Sigmoid colon (tissue), 7 donors: Measurements from ENCODE around the gene TRAPPC3L. TPM values are rescaled to one million over a fixed set of nuclear protein-coding genes. Genes with fewer than 3 reads are reported as not detected.
A peak's percentile ranks its signal among the peaks of the same experiment; 100 is the strongest.

Experiments used
- DNase-seq: peaks from one replicate; pipeline ENCODE4 v3.0.0-alpha.2; 2019
- H3K27ac ChIP-seq, 4 donors: fragments of 200-600 bp; sonication (generic); one replicate each; pipeline ENCODE4 v1.5.1; 2016 to 2019; ENCODE audit warnings: mild to moderate bottlenecking in 1 of 4
- H3K27me3 ChIP-seq, 3 donors: fragments of 200-600 bp; sonication (generic); one replicate each; pipeline ENCODE4 v1.5.1; 2019; ENCODE audit warnings: mild to moderate bottlenecking in 1 of 3
- H3K36me3 ChIP-seq, 4 donors: fragments of 200-600 bp; sonication (generic); one replicate each; pipeline ENCODE4 v1.5.1; 2016 to 2019
- H3K4me1 ChIP-seq, 4 donors: fragments of 200-600 bp; sonication (generic); one replicate each; pipeline ENCODE4 v1.5.1; 2017 to 2019
- H3K4me3 ChIP-seq, 4 donors: fragments of 200-600 bp; sonication (generic); one replicate each; pipeline ENCODE4 v1.5.1; 2017 to 2019; ENCODE audit warnings: mild to moderate bottlenecking in 2 of 4, moderate library complexity in 1 of 4
- H3K9me3 ChIP-seq, 4 donors: fragments of 200-600 bp in 3 of 4; sonication (generic) in 3 of 4; one replicate each; pipeline versions ENCODE4 v1.5.1 to v1.6.1; 2013 to 2019
- CTCF ChIP-seq, 4 experiments: fragments of 450-650 bp in 3 of 4; fragments of 200-600 bp in 1 of 4; IDR thresholded peaks; one replicate each; pipeline ENCODE4 v1.5.1; 2016 to 2019; ENCODE audit warnings: antibody characterized with exemption in 4 of 4, mild to moderate bottlenecking in 3 of 4, moderate library complexity in 2 of 4
- EP300 ChIP-seq, 4 donors: sonication (generic); formaldehyde crosslinking; IDR thresholded peaks; one replicate each; pipeline ENCODE4 v1.6.1; 2017; ENCODE audit warnings: antibody characterized with exemption in 4 of 4
- POLR2A ChIP-seq, 2 donors: fragments of 450-650 bp; IDR thresholded peaks; one replicate each; pipeline ENCODE4 v1.6.1; 2016; ENCODE audit warnings: antibody characterized with exemption in 2 of 2, mild to moderate bottlenecking in 2 of 2, moderate library complexity in 2 of 2
- POLR2AphosphoS5 ChIP-seq, 4 donors: sonication (generic); formaldehyde crosslinking; IDR thresholded peaks; one replicate each; pipeline ENCODE4 v1.6.1; 2017; ENCODE audit warnings: antibody characterized with exemption in 4 of 4
- WGBS, 2 donors: extraction: QIAGEN DNeasy Blood & Tissue Kit; methylation state at CpG; one replicate each; pipeline ENCODE4 v1.1.7; 2013; 5-methylcytosine and 5-hydroxymethylcytosine counted together
- intact Hi-C: fragments of 100-400 bp; cut with DNase I; formaldehyde crosslinking; loops from one replicate; pipeline ENCODE4 v1.15.1; 2023
- polyA plus RNA-seq, 3 donors: library from polyadenylated mRNA; stranded (reverse); fragments of 200-250 nt; gene quantifications; one replicate each; pipeline ENCODE4 v1.2.3, GENCODE V29; 2013
- total RNA-seq, 4 donors: library from RNA; depleted of rRNA; stranded (reverse); fragments of >200 nt; gene quantifications; one replicate each; pipeline ENCODE4 v1.1.0, GENCODE V29; 2016
- donor health status: healthy with polysubstance abuse.
- donor health status: Bipolar disorder and iron deficiency.
- donor health status: healthy.

Gene TRAPPC3L
- total and polyA plus RNA-seq, 7 donors: not detected

DNA sequence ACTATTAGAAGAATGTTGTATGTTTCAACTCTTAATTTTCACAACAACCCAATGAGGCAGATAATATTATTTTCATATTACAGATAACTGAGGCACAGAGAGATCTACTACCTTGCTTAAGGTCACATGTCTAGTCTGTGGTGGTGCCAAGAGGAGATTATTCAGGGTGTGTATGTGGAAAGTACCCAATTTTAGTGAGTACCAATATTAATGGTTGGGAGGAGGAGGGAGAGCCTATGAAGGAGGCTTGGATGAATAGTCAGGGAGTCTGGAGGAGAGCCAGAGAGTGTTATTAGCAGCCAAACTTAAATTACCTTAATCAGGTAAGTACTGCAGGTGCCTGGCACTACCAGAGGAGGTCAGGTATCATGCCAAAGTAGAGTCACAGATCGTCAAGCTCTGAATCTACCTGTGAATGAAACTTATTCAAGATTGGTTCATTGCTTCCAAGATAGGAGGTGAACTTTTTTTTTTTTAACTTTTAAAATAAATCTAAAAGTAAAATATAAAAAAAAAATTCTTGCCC lies 95.2 kb downstream of the TRAPPC3L start:
- H3K4me3 ChIP-seq: no peak overlapping the region
- H3K9me3 ChIP-seq: no peaks in the 10 kb centered on the region
- 47 to 67% methylated on average over 1 of the region's 1 CpG for WGBS, 2 donors
- H3K27me3 ChIP-seq: no peaks in the 10 kb centered on the region
- no peaks in the 10 kb centered on the region for H3K36me3 ChIP-seq
- H3K4me1 ChIP-seq: peaks cover 0 to 15% (median 0%) of the 10 kb centered on the region in 4 donors
- no peak for DNase-seq
- TF ChIP-seq EP300 (IDR thresholded peaks at IDR 0.05) (no peak), POLR2AphosphoS5 (IDR thresholded peaks at IDR 0.05) (no peak), POLR2A (IDR thresholded peaks at IDR 0.05) (no peak), CTCF (IDR thresholded peaks at IDR 0.05) (no peak)
- H3K27ac ChIP-seq: no peak overlapping the region
- intact Hi-C loops: no loop called here

DNA sequence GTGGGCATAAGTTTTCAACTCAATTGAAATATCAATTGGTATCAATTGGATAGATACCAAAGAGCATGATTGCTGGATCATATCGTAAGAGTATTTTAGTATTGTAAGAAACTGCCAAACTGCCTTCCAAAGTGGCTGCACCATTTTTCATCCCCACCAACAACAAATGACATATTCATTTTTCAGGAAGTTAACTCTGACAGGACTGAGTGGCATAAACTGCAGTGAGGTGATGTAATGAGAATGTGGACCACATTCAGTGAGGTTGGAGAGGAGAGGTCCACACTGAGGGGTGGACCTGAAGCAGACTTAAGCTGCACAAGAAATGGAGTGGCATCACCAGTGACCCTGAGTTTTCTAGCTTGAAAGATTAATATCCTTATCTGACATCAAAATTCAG lies 95.9 kb downstream of the TRAPPC3L start:
- Histone ChIP-seq H3K27me3 (no peaks in the 10 kb centered on the region), H3K9me3 (no peaks in the 10 kb centered on the region), H3K27ac (no peak overlapping the region), H3K4me3 (no peak overlapping the region), H3K36me3 (no peaks in the 10 kb centered on the region), H3K4me1 (peaks cover 0 to 15% (median 0%) of the 10 kb centered on the region in 4 donors)
- 97 to 98% methylated on average over 1 of the region's 1 CpG for WGBS, 2 donors
- no peak for TF ChIP-seq CTCF (IDR thresholded peaks at IDR 0.05)
- no peak for TF ChIP-seq EP300 (IDR thresholded peaks at IDR 0.05)
- TF ChIP-seq POLR2AphosphoS5 (IDR thresholded peaks at IDR 0.05): no peak
- no peak for TF ChIP-seq POLR2A (IDR thresholded peaks at IDR 0.05)
- intact Hi-C loops: no loop called here
- DNase-seq: no peak

- 13 to 24% methylated on average over 2 of the region's 2 CpGs for WGBS, 2 donors
- intact Hi-C loops: no loop called here
Observed at GRCh38 chr6:116447496-116448011, 97.9 kb downstream of the TRAPPC3L start.

DNA sequence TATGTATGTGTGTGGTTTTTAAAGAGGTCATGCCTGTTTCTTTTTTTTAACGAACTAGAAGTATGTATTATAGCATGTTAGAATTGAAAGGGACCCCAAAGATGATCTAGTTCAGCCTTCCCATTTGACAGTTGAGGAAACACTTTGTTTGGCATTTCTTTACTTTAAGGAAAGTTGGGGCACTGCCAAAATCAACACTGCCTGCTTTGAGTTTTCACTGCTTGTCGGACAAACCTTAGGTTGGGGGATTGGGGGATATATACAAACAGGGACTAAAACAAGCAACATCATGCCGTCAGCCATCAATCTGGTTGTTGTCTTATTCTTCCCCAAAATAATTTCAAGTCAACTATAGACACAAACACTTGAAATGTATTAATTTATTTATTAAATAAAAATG lies 98.4 kb downstream of the TRAPPC3L start:
- Histone ChIP-seq H3K27ac (peak overlapping the region in 2 of 4 donors; percentile 24 to 28), H3K4me1 (peaks cover 0 to 15% (median 0%) of the 10 kb centered on the region in 4 donors), H3K27me3 (no peaks in the 10 kb centered on the region), H3K9me3 (no peaks in the 10 kb centered on the region), H3K36me3 (no peaks in the 10 kb centered on the region), H3K4me3 (no peak overlapping the region)
- DNase-seq: no peak
- intact Hi-C loops: no loop called here
- TF ChIP-seq POLR2AphosphoS5 (IDR thresholded peaks at IDR 0.05) (no peak), POLR2A (IDR thresholded peaks at IDR 0.05) (no peak), EP300 (IDR thresholded peaks at IDR 0.05) (no peak), CTCF (IDR thresholded peaks at IDR 0.05) (no peak)
- 37 to 70% methylated on average over 3 of the region's 3 CpGs for WGBS, 2 donors

More at GRCh38 chr6:116447496-116448011, 97.9 kb downstream of the TRAPPC3L start:
- no peak for DNase-seq
- Histone ChIP-seq H3K36me3 (no peaks in the 10 kb centered on the region), H3K27ac (peak overlapping the region in 2 of 4 donors; percentile 24 to 28), H3K27me3 (no peaks in the 10 kb centered on the region), H3K4me1 (peaks cover 0 to 15% (median 0%) of the 10 kb centered on the region in 4 donors), H3K9me3 (no peaks in the 10 kb centered on the region), H3K4me3 (no peak overlapping the region)
- TF ChIP-seq POLR2AphosphoS5 (IDR thresholded peaks at IDR 0.05) (peak in 1 of 4 donors; percentile 9), CTCF (IDR thresholded peaks at IDR 0.05) (no peak)

DNA sequence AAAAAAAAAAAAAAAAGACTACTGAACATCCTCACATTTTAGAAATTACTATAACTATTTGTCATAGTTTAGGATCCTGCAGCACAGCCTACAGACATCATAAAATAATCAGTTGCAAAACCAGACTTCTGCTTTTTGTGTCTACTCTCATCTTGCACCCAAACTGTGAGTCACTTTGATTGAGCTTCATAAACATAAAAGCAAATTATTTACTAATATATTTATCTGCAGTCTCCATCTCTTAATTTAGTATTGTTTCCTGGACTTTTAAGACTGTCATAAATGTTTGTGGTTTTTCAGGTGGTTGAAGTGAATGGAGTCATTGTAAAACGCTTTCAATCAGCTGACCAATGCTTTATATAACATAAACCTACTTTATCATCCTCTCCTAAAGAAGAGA lies 99.1 kb downstream of the TRAPPC3L start:
- WGBS, 2 donors: 8 to 58% methylated on average over 1 of the region's 1 CpG
- Histone ChIP-seq H3K36me3 (no peaks in the 10 kb centered on the region), H3K27ac (no peak overlapping the region), H3K9me3 (no peaks in the 10 kb centered on the region), H3K27me3 (no peaks in the 10 kb centered on the region), H3K4me3 (no peak overlapping the region), H3K4me1 (peaks cover 0 to 15% (median 0%) of the 10 kb centered on the region in 4 donors)
- no peak for DNase-seq
- intact Hi-C loops: no loop called here
- TF ChIP-seq CTCF (IDR thresholded peaks at IDR 0.05): no peak
- no peak for TF ChIP-seq POLR2A (IDR thresholded peaks at IDR 0.05)
- TF ChIP-seq EP300 (IDR thresholded peaks at IDR 0.05): no peak
- TF ChIP-seq POLR2AphosphoS5 (IDR thresholded peaks at IDR 0.05): no peak
